ENCODE results near the gene HNRNPF.
"Not testable (repeated sequence)": the region's sequence is repeated elsewhere in the genome, so short reads cannot be mapped to it uniquely, and the experiment has no call there.

The HNRNPF gene

DNA sequence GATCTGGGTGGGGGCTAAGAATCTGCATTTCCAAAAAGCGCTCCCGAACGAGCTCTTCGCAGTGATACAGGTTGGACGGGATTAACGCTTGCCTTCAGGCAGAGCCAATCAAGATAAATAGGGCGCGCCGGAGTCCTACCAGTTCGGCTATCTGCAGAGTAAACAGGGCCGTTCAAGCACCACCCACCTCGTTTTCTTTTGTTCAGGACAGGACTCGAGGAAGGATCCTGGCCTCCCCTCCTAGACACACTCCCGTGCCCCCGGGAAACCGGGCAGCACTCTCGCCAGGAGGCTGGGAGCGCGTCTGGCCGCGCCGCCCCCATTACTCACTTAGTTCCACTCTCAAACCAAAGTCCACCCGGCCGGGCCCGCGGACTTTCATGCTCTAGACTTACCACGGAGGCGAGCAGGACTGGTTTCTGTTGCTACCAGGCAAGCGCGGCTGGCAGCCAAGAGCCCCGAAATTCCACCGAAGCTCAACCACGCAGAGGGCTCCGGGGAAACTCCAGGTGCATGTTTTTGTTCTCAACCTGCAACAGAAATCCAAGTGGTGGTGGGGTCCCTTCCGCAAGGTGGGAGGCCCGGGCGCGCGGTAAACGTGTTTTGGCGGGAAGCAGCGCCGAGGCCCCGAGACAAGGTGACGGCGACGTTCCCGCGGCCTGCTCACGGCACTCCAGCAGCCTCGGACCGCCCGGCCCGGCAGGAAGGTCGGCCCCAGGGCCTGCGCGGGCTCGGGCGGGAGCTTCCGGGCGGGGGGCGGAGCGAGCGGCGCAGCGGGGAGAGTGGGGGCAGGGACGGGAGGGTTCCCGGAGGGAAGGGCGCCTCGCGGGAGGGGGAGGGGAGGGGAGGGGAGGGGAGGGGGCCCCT, 12.7 kb downstream of the HNRNPF start:
- peak; percentile 60 to 66 for DNase-seq

DNA sequence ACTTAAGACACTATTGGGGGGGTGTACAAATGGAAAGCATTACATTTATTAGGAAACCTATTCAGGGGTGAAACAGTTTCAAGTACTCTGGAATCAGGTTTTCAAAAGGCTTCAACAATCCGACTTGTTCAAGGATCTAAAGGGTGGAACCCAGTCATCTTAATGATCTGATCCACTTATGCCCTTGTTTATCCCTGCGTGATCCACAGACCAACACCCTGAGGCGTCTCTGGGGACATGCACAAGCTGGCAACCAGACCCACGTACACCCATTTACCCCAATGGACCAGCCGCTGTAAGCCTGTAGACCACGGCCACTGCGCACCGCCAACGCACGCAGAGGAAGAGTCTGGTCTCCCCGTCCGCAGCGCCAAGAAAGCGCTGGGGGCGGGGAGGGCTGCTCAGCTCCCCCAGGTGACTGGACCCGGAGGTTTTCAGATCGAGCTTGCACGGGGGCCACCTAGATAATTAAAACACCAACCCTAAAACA, 13.4 kb downstream of the HNRNPF start:
- DNase-seq: no peak

DNA sequence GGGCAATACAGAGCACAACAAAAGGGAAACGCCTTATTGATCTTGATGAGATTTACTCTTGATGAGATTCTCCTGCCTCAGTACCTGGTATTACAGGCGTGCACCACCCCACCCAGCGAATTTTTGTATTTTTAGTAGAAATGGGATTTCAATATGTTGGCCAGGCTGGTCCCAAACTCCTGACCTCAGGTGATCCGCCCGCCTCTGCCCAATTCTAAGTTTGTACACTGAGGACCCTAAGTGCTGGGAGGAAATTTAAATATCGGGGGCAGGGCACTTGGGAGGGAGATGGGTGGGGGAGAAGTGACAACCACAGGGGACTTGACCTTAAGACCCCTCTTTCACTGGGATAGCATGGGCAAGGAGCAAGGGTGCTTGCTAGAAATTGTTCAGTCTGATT, 14.1 kb downstream of the HNRNPF start:
- DNase-seq: no peak

DNA sequence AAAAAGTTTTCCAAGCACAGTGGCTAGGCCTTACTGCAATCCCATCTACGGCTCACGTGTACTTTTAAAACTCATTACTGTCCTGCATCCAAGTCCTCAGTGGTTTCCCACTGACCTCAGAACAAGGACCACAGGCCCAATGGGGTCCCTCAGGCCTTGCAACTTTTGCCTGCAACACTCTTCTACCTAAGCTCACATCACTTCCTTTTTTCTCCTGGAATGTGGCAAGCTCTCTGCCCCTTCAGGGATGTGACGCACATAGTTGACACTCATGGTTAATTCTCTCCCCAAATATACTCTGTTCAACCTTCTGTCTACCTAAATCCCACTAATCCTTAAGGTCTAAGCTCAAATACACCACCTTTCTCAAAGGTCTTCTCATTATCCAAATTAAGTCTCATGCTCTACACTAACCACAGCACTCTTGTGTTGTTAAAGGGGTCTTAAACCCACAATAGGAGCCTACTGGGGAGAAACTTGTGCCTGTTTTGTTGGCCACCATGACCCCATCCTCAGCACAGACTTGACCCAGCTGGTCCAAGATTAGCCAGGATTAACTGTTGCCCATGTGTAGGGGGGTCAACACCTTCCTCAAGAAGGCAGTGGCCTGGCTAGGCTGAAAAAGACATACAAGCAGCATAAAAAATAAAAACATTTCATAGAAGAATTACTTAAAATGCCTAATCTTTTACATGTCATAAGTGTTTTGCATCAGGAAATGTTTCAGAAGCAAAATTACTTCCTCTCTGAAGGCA, 15.2 kb downstream of the HNRNPF start:
- peak; percentile 12 to 20 for DNase-seq

DNA sequence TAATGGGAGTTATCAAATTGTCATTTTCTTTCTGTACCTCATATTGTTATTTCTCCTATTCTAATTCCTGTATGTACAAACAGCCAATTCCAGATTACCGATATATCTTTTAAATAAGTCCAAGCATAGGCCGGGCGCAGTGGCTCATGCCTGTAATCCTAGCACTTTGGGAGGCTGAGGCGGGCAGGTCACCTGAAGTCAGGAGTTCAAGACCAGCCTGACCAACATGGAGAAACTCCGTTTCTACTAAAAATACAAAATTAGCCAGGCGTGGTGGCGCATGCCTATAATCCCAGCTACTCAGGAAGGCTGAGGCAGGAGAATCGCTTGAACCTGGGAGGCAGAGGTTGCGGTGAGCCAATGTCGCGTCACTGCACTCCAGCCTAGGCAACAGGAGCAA, 15.8 kb downstream of the HNRNPF start:
- not testable (repeated sequence) for DNase-seq

DNA sequence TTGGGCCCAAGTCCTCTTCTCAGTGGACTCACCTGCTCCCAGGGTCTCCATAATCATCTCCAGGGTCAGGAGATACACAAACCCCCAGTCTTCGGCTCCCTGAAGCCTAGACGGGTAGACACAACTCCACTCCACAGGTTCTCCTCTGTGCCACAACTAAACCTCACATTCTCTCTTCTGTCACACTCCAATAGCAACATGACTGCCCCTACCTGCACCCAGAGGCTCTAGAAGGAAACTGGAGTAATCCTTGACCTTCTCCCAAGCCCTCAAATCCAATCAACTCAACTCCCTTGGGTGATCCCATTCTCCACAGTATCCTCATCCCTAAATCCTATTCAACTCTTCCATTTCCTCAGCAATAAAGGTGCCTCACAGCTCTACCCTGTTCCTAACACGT, 16.2 kb downstream of the HNRNPF start:
- no peak for DNase-seq

DNA sequence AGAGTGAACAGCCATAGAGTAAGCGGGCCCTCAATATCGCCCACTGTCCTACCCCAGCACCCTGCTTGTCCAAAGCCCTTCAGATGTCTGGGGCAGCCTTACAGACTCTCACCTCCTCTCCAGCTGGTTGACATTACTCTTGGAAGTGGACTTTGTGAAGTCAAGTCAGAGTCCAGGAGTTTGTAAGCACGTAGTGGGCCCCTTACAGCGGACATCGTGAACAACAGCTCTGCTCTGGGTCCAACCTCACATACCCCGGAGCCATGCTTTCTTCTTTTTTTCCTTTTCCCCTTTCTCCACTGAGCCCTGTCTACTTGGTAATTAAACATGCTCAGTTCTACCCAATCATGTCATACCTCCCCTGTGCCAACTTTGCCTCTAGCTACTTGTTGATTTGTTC, 17.5 kb downstream of the HNRNPF start:
- DNase-seq: no peak

DNA sequence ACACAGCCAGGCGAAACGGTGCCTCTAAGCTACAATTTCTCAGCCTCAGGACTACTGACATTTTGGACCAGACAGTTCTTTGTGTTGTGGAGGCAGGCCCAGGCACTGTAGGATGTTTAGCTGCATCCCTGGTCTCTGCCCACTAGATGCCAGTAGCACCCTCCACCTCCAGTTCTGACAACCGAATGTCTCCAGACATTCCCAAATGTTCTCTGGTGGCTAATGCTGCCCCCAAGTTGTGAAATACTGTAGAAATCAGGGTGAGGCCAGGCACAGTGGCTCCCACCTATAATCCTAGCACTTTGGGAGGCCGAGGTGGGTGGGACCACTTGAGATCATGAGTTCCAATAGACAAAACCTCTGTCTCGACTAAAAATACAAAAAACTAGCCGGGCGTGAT, 18.2 kb downstream of the HNRNPF start:
- peak; percentile 15 to 29 for DNase-seq

DNA sequence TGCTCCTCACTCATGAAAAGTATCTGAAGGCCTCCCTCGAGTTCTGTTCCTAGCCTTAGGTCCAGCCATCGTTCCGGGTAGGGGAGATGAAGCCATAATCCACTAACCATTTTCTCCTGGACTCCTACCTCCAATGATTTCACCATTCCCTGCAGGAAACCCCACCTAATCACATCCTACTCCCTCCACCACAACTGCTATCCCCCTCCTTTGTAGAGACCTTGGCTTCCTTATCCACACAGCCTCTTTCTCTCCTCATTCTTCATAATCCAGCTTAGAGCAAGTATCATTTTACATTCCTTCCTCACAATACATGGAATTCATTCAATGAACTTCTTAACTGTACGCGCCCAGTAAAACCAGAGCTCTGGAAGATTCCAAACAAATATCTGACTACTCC, 18.7 kb downstream of the HNRNPF start:
- DNase-seq: no peak

DNA sequence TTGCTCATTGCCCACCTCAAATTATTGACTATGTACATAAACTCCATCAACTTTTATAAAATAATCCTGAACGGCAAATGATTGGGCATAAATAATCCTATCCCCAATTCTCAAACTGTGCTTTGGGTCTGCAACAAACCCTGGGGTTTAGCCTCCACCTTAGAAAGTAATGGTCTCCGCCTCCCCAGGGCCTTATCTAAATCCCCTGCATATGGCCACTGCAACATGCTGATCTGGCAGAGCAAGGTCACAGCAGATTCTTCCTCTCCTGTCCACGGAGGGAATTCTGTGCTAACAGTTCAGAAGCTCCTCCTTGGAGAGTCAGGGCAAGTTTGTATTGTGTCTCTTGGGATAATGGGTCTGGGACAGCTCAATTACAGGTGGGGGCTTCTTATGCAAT, 19.1 kb downstream of the HNRNPF start:
- DNase-seq: no peak

DNA sequence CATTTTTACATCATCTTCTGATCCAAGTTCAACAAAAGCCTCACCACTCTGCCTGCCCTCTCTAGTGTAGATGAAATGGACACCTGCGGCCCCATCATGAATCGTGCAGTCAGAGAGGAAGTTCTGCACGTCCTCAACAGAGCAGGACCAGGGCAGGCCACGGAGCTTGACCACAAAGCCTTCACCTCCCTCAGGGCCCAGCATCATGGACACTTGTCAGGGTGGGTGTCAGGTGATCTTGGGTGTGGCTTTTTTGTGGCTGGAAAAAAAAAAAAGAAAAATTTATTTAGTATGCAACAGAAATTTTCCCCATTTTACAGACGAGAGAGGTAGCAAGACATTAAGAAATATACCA, 21.3 kb downstream of the HNRNPF start:
- DNase-seq: no peak

DNA sequence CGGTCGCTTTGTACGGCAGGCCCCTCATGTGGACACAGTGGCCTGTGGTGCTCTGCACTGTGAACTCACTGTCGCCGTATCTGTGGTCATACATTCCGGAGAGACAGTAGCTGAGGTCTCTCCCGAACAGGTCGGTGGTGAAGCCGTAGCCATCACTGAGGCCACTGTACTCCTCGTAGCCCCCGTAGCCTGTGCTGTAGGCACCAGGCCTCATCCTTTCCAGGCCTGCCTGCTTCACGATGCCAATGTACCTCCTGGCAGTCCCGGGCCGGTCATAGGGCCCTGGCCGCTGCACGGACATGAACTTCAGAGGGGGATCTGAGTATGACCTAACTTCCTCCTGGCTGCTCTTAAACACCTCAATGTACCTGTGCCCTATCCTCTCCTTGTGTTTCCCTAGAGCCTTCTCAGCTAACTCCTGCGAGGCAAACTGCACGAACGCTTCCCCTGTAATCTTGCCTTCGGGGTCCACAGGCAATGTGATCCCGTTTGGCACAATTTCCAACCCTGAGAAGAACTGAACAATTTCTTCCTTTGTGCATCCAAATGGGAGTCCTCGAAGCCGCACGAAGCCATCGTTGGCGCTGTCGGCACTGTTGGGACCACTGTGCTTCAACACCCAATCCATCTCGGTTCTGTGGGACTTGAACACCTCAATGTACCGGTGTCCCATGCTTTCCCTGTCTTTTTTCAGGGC, 21.9 kb downstream of the HNRNPF start:
- DNase-seq: no peak

DNA sequence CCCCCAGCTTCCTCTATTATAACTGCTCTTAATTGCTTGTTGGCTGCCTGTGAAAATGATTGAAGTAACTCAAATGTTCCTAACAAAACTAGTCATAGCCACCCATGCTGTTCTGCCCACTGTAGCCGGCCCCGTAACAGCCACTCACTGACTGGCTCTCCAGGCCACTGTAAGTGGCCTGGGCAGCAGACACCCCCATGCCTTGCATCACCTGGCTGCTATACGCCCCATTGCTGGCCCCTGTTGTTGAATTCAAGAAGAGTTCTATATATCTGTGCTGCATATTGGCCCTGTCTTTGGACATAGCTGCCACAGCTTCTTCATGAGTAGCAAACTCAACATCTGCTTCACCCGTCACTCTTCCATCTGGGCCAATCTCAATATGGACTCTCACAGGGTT, 22.4 kb downstream of the HNRNPF start:
- no peak for DNase-seq

DNA sequence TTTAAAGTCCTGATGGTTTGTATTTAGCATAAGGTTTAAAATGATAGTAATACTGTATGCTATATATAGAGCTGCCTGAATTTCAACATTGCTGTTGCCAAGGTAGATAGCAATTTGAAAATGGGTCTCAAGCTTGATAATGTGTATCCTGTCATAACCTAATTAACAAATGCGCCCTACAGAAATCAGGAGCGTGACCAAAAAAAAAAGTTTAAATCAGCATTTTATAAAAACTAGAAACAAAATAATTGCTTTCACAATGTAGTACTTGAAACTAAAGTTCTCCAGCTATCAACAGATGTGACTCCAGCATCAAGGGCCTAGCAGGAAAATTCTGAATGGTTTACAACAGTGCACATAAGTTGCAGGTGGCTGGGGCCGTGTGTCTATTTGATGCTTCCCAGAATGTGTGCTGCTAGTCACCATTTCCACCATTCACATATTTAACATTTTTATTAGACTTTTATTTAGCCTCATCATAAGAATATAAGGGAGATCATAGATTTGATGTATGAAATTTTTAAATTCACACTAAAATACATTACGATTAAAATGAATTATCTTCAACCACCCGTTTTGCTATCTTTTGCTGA, 23.5 kb downstream of the HNRNPF start:
- DNase-seq: no peak

DNA sequence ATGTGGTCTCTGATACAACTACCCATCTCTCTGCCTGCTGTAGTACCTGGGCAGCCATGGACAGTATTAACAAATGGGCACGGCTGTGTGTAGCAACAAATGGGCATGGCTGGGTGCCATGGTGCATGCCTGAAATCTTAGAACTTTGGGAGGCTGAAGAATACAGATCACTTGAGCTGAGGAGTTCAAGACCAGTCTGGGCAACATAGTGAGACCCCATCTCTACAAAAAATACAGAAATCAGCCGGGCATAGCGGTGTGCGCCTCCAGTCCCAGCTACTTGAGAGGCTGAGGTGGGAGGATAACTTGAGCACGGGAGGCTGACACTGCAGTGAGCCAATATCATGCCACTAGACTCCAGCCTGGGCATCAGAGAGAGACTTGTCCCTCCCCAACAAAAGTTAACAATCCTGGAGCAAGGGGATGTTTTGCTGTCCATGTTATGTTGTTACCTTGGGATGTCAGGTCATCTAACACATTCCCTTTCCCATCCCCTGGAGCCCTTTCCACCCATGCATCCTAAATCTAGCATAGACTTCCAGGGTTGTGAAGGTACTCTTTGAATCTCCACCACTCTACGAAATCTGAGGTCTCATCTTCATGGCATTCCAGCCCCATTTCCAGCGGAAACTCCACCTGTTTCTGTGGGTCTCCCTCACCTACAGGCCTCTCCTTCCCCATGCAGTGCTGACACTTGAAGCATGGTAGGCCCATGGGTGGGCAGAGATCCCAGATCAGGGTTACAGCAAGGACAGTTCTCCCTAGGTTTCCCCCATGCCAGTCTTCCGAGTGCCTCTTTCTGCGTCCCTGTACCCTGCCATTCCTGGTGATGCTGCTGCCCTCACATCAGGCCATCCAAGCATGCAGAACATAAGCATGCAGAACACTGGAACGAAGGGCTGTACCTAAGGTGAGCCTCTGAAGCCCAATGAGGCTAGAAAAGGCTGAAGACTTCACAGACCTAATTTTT, 24.4 kb downstream of the HNRNPF start:
- no peak for DNase-seq

DNA sequence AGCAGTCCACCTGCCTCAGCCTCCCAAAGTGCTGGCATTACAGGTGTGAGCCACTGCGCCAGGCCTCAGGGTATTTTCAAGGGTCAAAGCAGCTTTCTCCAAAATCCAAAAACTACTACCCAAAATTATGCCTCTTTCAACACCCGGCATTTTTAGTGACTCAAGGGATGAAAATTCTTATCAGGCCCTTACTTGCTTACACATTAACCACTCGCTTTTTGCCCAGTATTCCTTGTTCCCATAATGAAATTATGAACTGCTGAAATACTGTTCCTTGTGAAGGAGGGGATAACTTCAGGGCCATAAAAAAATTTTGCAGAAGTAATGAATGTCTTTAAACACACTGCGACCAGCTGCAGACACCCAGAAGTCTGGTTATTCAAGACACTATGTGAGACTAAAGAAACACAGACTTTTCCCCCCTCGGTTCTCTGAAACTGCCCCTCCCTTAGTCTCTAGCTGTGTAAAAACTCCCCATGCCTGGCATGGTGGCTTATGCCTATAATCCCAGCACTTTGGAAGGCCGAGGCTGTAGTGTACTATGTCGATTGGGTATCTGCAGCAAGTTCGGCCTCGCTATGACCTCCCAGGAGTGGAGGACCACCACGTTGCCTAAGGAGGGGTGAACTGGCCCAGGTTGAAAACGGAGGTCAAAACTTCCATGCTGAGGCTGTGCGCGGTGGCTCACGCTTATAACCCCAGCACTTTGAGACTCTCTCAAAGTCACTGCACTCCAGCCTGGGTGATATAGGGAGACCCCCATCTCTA, 25.6 kb downstream of the HNRNPF start:
- no peak for DNase-seq

DNA sequence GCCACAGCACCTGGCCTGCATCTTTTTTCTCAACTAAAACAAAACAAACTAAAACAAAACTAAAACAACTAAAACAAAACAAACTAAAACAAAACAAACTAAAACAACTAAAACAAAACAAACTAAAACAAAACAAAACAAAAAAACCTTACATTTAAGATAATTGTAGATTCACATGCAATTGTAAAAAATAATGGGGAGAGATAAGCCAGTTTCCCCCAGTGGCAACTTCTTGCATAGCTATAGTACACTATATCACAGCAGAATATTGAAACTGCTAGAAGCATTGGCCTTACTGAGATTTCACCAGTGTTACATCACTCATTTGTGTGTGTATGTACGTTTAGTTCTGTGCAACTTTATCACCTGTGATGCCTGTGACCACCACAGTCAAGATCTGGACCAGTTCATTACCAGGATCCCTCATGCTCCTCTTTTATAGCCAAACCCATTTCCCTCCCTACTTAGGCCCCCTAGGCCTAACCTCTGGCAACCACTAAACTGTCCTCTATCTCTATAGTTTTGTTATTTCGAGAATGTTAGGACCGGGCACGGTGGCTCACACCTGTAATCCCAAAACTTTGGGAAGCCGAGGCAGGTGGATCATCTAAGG, 28.3 kb downstream of the HNRNPF start:
- DNase-seq: no peak

DNA sequence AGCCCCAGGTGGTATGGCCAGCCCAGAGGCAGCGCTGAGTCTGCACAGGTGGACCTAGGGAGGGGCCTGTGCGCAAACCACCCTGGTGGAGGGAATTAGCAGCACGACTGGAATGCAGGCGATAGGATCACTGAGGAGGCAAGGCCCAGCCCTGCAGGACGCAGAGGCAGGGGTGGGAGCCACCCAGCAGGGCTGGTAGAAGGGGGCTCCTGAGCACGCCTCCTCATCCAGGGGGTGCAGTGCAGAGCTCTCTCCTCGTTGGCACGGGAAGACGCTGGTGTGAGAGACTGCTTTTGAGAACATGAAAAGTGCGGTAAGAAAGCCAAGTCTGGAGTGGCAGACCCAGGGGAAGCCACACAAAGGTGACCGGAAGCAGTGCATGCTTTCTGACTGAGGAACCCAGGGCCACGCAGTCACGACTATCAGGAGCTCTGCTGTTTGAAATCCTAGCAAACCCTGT, 31.5 kb downstream of the HNRNPF start:
- DNase-seq: no peak

DNA sequence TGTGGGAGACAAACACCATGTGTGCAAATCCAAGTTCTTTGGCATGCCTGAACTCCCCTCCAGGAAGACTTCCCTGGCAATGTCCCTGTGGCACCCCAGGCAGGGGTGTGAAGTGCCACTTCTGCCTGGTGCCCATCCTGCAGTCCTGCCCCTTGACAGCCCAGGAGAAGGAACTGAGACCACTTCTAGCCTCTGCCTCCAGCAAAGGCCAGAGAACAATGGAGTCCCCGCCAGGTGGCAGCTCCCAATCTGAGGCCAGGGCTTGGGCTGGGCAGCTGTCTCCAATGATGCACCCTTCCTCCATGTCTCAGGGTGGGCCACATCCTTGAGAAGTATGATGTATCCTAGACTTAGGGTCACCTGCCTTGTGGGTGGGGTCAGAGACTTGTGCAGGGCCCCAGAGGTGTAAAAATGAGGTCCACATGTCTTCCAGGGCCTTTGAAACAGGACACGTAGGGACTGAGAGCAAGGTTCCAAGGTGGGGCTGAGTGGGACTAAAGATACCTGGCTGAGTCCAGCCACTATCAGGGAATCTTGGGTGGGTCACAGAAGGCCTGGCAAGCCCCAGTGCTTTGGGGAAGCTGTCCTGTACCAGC, 32.1 kb downstream of the HNRNPF start:
- no peak for DNase-seq

DNA sequence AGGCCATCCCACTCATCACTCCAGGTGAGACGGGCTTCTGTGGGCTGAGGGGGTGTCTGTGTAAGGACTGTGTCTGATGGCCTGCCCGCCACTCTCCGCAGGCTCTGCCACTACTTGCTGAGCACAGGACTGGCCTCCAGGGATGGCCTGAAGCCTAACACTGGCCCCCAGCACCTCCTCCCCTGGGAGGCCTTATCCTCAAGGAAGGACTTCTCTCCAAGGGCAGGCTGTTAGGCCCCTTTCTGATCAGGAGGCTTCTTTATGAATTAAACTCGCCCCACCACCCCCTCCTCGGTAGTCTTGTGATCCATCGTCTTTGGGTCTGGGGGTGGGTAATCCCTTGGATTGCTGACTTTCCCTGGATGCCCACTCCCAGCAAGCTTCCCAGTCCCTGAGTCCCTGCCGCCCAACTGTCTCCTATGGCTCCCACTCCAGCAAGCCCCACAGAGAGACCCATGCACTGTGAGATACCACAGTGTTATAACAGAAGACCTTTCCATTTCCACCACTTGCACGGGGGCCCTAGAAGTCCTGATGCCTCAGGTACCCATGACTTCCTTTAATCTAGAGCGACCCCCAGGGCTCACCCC, 32.8 kb downstream of the HNRNPF start:
- no peak for DNase-seq

All from inflammatory macrophage (primary cell).